GM21447 (cell line): Measurements from ENCODE around the gene DNAJB11.
A peak's percentile ranks its signal among the peaks of the same experiment; 100 is the strongest.
"Not testable (repeated sequence)": the region's sequence is repeated elsewhere in the genome, so short reads cannot be mapped to it uniquely, and the experiment has no call there.

Experiments
- ATAC-seq: cut with Tn5 transposase; IDR thresholded peaks from one replicate; pipeline ENCODE4 v1.9.1; 2021; ENCODE audit not compliant: unreplicated experiment

The DNAJB11 gene

DNA sequence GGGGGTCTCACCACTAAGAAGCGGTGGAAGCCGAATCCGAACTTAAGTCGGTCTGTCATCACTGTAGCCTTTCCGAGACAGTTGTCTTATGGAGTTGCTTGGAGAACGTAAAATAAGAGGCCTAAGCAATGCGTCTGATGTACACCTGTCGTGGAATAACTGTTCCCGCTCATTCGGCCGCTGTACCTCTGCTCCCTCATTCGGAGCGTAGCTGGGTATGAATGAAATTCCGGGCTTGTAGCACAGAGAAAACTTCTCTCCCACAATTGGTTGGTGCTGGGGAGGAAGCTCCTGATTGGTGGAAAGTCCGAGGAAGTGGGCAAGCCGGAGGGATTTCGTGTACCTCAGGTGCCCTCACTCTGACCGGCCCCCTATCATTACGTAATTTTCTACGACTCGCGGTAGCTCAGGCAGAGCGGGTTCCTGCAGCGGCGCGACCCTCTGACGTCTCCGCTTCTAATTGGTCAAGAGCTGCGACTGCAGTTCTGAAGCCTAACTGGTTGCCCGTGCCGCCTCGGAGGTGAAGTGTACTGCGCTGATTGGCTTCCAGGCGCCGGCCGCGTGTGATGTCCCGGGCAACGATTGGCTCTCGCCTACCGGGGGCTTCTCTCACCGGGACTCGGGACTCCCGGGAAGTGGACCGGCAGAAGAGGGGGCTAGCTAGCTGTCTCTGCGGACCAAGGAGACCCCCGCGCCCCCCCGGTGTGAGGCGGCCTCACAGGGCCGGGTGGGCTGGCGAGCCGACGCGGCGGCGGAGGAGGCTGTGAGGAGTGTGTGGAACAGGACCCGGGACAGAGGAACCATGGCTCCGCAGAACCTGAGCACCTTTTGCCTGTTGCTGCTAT is at the start of gene DNAJB11:
Gene DNAJB11, plus strand, starts transcription at position 625 of the 845 bp plus-strand sequence. Its CDS starts 178 bp downstream, at position 803.
- peak; percentile 84 for ATAC-seq

- ATAC-seq = peak; percentile 63
Measured at GRCh38 chr3:186520957-186521842, 49.3 kb upstream of the DNAJB11 start.

DNA sequence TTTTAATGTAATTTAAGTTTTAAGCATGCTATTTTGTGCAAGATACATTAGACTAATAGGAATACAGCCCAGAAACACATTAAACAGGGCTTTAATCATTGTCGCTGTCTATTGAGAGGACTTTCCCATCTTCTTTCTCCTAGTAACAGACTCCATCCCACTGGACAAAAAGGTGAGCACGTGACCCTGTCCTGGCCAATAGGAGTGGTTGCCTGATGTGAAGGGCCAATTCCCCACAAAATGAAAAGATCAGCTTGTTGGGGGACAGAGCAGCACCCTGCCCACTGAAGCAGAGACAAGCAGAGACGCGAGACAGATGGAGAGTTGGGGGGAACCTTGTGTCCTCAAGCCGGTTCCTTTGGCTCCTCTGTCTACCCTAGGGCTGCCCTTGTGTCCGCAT is 47.5 kb upstream of the DNAJB11 start:
- ATAC-seq = no peak

DNA sequence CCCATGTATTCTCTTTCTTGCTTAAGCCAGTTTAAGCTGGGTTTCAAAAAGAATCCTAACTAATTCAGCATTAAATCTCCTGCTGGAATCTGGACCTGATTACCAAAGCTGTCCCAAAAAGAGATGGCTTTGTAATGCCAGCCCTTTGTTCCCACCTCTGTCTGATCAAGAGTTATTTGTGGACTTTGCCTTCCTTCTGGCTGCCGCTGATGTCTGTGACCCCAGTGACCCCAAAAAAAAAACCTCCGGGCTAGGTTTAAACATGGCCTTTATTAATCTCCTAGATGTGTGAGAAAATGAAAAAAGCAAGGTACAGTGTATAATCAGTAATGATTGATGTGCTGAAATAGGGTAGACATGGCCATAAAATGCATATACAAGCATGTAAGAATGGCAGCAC is 47.1 kb upstream of the DNAJB11 start:
- ATAC-seq = no peak

DNA sequence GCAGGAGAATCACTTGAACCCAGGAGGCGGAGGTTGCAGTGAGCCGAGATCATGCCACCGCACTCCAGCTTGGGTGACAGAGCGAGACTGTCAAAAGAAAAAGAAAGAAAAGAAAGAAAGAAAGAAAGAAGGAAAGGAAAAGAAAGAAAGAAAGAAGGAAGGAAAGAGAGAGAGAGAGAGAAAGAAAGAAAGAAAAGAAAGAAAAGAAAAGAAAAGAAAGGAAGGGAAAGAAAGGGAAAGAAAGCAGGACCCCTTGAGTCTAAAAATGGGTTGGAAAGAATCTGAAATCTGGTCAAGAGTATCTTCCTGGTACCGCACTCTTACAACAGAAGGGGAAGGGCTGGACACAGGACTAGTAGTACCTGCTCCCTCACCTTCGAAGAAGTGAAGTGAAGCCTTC is 45.9 kb upstream of the DNAJB11 start:
- no peak for ATAC-seq

DNA sequence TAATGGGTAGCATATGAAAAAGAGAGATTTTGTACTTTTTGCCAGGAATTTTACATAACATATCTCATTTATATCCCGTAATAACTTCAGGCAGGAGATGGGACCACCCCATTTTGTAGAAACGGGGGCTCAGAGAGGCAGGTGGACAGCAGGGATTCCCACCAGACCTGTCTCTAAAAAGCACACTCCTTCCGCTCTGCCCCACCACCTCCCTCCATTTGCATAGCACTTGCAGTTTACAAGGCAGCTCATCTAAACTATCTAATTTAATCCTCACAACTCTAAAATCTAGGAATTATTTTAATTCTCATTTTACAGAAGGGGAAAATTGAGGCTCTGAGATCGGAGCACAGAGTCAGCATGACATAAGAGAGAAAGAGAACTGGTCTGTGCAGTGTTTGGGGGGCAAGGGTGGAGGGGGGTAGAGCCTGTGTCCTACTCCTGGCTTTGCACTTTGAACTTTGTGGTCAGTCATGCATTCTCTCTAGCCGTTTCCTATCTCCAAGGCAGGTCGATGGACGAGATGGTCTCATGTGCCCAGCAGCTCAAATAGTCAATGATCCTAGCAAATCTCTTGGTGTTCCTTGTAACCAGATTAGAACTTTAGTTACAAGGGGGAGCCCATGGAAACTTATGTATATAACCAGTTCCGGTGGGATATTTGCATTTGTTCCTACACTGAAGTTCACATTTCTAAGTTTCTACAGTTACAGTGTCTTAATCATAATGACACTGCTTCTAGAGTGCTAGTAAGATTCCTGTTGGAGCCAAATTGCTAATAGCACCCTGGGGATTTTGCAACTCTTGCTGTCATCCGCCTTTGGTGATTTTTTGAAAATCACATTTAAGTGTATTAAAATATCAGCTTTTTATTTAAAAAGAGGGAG is 44.9 kb upstream of the DNAJB11 start:
- ATAC-seq = peak; percentile 16

DNA sequence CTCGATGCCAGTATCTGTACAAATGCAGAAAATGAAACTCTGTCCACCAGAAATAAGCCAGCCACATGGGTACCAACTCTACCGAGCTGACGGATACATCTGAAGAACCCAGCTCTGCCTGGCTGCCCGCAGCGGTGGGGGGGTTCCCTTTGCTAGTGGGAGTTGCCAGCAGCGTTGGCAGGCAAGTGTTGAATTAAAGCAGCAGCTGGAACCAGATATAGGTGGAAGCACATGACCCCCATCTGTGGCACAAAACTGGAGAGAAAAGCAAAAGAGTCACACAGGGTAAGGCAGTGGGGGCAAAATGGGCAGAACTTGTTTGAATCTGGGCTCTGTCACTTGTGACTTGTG is 44.3 kb upstream of the DNAJB11 start:
- ATAC-seq = peak; percentile 37

DNA sequence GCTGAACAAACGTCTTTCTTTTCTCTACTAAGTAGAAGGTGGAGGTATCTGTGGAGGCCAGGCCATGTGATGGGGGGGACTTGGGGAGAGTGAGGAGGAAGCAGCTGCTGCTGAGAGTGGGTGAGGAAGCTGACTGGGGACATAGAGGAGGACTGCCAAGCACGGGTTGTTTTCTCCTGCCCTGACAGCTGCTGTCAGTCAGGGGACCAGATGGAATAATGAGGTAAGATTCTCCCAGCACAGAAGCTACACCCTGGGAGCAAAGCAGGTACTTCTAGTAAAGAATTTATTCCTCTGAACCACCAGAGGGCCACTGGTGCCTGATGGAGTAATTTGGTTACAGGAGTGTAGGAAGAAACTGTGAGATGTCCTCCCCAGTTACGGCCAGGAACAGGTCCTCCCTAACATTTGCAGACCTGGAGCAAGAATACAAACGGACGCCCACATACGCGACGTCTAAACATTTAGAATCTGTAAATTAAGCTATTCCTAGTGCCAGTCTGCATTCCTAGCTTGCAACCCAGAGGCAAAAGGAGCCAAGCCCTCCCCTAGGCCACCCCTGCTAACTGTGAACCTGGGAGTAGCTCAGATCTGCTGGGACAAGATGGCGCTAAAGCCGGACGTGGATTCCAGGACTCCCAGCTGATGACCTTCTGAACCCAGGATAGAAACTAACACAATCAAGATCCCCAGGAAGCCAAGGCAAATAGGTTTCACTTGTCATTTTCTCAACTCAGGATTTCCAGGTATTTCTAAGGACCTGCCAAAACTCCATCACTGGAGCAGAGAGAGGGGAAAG is 41.1 kb upstream of the DNAJB11 start:
- ATAC-seq = no peak

DNA sequence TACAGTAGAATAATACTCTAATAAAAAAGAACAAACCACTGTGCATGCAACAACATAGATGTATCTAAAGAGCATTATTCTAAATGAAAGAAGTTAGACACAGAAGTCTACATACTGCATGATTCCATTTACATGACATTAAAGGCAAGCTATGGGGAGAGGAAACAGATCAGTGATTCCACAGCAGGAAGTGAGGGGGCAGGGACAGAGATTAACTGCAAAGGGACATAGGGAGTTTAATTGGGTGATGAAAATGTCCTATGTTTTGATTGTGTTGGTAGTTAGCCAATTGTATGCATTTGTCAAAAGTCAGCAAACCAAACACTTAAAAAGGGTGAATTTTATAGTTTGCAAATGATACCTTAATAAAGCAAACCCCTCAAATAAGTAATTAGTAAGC is 40.1 kb upstream of the DNAJB11 start:
- ATAC-seq = no peak

GRCh38 chr3:186531694-186532093 is 38.8 kb upstream of the DNAJB11 start:
- not testable (repeated sequence) for ATAC-seq

- peak; percentile 55 for ATAC-seq
Measured at GRCh38 chr3:186532598-186533072, 37.9 kb upstream of the DNAJB11 start.

DNA sequence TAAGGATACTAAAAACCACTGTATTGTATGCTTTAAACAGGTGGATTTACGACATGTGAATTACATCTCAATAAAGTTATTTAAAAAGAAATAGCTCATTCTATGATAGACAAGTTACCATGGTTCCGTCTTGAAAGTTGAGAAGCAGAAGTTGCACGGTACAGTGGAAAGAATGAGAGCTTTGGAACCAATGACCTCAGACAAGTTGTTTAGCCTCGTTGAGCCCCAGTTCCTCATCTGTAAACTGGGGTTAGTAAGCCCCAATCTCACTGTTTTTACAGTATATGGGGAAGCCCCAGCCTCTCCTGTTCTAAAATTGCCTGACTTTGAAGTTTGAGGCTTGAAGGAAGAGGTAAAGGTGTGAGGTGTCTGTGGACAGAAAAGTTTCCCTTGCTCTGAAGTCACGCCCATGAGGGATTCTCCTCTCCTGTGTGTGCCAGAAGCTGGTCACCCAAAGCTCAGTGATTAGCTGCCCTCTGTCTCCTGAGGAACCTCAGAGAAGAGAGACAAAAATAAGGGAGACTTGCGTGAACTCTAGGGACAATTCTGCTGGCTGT is 36.3 kb upstream of the DNAJB11 start:
- ATAC-seq = peak; percentile 83

DNA sequence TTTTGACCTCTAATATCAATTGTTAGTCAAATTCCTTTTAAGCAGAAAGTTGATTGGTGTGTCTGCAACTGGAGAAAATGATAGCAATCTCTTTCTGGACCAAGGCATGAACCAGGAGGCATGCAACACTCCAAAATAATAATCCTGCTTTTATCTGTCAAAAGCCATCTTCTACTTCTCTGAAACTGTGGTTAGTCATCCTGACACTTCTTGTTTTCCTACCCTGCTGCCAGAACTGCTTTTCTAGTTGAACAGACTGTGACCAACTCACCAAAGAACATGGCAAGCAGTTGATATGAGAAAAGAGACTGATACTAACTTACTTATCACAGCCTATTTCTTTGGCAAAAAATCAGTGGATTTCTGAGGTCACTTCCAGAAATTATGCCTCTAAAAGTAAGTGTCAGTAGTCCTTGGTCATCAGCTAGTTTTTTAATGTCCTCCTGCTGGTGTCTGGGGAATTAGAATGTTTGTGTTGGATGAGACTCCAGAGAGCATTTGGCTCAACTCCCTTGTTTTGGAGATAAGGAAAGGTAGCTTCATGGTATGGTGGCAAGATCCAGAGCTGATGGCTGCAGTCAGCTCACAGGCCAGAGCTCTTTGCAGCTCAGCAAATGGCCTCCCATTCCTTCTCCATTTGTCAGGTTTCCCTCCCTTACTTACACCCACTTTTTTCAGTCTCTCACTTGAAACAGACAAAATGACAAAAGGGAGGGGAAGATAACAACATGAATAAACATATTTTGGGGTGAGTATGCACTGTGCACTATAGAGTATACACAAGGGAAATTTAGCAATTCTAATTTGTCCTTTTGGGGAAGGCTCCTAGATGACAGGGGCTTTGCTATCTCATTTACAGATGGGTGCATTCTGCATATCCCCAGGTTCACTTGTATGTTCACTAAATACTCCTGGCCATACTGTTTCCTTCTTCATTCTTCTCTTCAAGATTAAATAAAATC is 33.4 kb upstream of the DNAJB11 start:
- no peak for ATAC-seq

DNA sequence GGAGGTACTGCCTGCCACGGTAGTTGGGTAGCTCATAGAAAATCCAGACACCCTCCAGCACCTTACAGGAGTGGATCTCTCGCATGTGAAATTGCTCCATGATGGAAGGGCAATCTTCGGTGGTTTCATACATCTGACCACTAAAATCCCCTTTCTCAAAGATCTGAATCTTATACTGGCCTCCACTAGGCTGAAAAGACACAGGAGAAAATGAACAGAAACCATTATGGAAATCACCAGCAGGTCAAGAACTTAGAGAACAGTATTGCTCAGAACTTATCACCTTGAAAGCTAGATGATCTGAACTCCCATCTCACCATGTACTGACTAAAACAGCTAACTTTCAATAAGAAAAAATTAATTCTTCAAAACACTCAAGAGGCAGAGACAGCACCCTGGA is 31.7 kb upstream of the DNAJB11 start:
- no peak for ATAC-seq

- no peak for ATAC-seq
Measured at GRCh38 chr3:186540221-186540834, 30.2 kb upstream of the DNAJB11 start.

DNA sequence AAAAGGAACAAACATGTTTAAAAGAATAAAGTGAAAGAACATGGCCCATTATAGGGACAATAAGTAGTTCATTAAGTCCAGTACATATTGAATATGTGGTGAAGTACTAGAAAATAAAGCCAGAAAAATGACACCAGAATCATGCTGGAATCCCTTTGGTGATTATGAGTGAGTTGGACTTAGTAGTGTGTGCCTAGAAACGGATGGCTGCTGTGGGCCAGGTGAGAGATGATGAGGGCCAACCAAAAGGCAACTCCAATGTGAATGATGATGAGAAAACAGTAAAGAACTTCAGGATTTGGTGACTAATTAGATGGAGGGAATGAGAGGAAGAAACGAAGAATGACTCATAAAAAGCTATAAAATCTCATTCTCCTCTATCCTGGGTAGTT is 29.7 kb upstream of the DNAJB11 start:
- ATAC-seq = no peak

DNA sequence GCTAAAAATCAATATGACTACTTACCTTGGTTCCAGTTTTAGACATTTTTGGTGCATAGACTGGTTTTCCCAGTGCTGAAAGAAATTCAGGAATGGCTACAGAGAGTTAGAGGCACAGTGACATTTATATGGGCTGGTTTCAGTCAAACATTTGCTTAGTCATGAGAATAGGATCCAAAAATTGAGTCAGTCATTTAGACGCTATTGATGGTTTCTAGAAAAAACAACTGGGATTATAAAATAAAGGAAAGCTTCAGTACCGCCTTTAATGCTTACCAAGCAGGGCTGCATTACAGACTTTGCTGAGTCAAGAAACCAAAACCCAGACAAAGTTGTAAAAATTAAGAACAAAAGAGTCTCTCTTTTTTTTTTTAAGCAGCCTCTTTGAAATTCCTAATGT is 26.2 kb upstream of the DNAJB11 start, which contains the start of gene CRYGS:
Gene CRYGS, minus strand, starts transcription at position 100 of the 400 bp plus-strand sequence. Its CDS starts 54 bp downstream, at position 46.
- no peak for ATAC-seq

DNA sequence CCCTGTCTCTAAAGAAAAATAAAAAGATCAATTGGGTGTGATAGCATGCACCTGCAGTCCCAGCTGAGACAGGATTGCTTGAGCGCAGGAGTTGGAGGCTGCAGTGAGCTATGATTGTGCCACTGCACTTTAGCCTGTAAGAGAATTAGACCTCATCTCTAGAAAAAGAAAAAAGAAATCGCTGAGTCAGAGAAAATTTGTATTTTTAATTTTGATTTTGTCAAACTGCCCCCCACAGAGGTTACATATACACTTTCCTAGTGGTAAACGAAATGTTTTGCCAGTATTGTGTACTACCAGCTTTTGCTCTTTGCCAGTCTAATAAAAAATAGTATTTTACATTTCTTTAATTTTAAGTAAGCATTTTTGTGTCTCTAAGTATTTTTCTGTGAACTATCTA is 21.0 kb upstream of the DNAJB11 start:
- ATAC-seq = no peak
